HepG2 (cell line): ENCODE results near the gene COMP. TPM values are rescaled to one million over a fixed set of nuclear protein-coding genes. Genes with fewer than 3 reads are reported as not detected.
A peak's percentile ranks its signal among the peaks of the same experiment; 100 is the strongest.

Source experiments
- JDP2 ChIP-seq: sonication (generic); formaldehyde crosslinking; IDR thresholded peaks from 2 replicates; pipeline ENCODE4 v1.8.1; 2022; ENCODE audit warnings: missing genetic modification reagents, borderline replicate concordance
- MAF1 ChIP-seq: sonication (generic); formaldehyde crosslinking; IDR thresholded peaks from 2 replicates; pipeline ENCODE4 v1.5.0; 2020; ENCODE audit warnings: missing genetic modification reagents, borderline replicate concordance
- NCOR1 ChIP-seq: fragments of 200-600 bp; sonication (generic); IDR thresholded peaks from 2 replicates; pipeline ENCODE4 v1.7.0; 2017; ENCODE audit warnings: antibody characterized with exemption, low read length, borderline replicate concordance
- NFKBIZ ChIP-seq: IDR thresholded peaks from 2 replicates; pipeline ENCODE4 v1.6.1; 2018; ENCODE audit warnings: missing genetic modification reagents, missing compliant biosample characterization
- PRDM15 ChIP-seq: sonication (generic); formaldehyde crosslinking; IDR thresholded peaks from 2 replicates; pipeline ENCODE4 v1.4.0; 2020; ENCODE audit warnings: missing genetic modification reagents
- SP4 ChIP-seq: sonication (generic); formaldehyde crosslinking; IDR thresholded peaks from 2 replicates; pipeline ENCODE4 v1.8.1; 2023; ENCODE audit warnings: mild to moderate bottlenecking, missing genetic modification reagents
- SRY ChIP-seq: sonication (generic); formaldehyde crosslinking; IDR thresholded peaks from 2 replicates; pipeline ENCODE4 v1.8.0; 2022; ENCODE audit warnings: mild to moderate bottlenecking, missing genetic modification reagents
- TCF12 ChIP-seq, 2 experiments: fragments of 450-650 bp in 1 of 2; sonication (generic) in 1 of 2; formaldehyde crosslinking in 1 of 2; IDR thresholded peaks; 2 replicates each; pipeline versions ENCODE4 v1.6.1 to v1.8.0; 2017 to 2022; ENCODE audit warnings: antibody characterized with exemption in 1 of 2, mild to moderate bottlenecking in 1 of 2, missing genetic modification reagents in 1 of 2, moderate library complexity in 1 of 2
- ZC3H13 ChIP-seq: sonication (generic); formaldehyde crosslinking; IDR thresholded peaks from 2 replicates; pipeline ENCODE4 v1.8.1; 2023; ENCODE audit warnings: mild to moderate bottlenecking, missing genetic modification reagents, moderate library complexity
- ZNF263 ChIP-seq: sonication (generic); formaldehyde crosslinking; IDR thresholded peaks from 2 replicates; pipeline ENCODE4 v1.4.0; 2020; ENCODE audit warnings: missing genetic modification reagents
- ZNF629 ChIP-seq: sonication (generic); formaldehyde crosslinking; conservative IDR thresholded peaks from 2 replicates; pipeline ENCODE4 v1.5.0; 2020; ENCODE audit warnings: missing genetic modification reagents
- ZNF782 ChIP-seq: sonication (generic); formaldehyde crosslinking; IDR thresholded peaks from 2 replicates; pipeline ENCODE4 v1.4.0; 2020; ENCODE audit warnings: missing genetic modification reagents, mild to moderate bottlenecking, borderline replicate concordance
- ZSCAN25 ChIP-seq: sonication (generic); formaldehyde crosslinking; IDR thresholded peaks from 2 replicates; pipeline ENCODE4 v1.8.0; 2022; ENCODE audit warnings: mild to moderate bottlenecking, missing genetic modification reagents
- polyA plus RNA-seq, 8 experiments: library from polyadenylated mRNA; depleted of rRNA in 3 of 8; stranded (reverse) in 7 of 8; unstranded in 1 of 8; fragments of >200 nt; fragmentation: Illumina TruSeq in 4 of 8; extraction: Trizol in 4 of 8; gene quantifications; 2 replicates each; pipeline versions ENCODE4 v1.2.1 to v1.2.3, GENCODE V29; 2011 to 2016; ENCODE audit warnings: low read depth in 4 of 8, missing spikeins in 1 of 8, mixed read lengths in 1 of 8; ENCODE audit not compliant: insufficient read depth in 1 of 8
- total RNA-seq, 5 experiments: library from RNA; depleted of rRNA; stranded (reverse); fragments of >200 nt; fragmentation: Illumina TruSeq; extraction: Trizol; gene quantifications; 2 replicates each; pipeline ENCODE4 v1.2.3, GENCODE V29; 2016; ENCODE audit warnings: low read depth in 1 of 5
- TF ChIP-seq, protein P1 (sequence below): sonication (generic); formaldehyde crosslinking; IDR thresholded peaks from 2 replicates; pipeline ENCODE4 v1.4.0; 2020; ENCODE audit warnings: mild to moderate bottlenecking, missing genetic modification reagents
- TF ChIP-seq, protein P2 (sequence below): sonication (generic); formaldehyde crosslinking; IDR thresholded peaks from 2 replicates; pipeline ENCODE4 v1.9.0; 2021; ENCODE audit warnings: missing genetic modification reagents, mild to moderate bottlenecking, borderline replicate concordance

The COMP gene
- total and polyA plus RNA-seq, 2 of the 13 experiments (the other 11 are each of a cell fraction or from before 2014, with no cell fraction given): 0.04 to 0.13 TPM

DNA sequence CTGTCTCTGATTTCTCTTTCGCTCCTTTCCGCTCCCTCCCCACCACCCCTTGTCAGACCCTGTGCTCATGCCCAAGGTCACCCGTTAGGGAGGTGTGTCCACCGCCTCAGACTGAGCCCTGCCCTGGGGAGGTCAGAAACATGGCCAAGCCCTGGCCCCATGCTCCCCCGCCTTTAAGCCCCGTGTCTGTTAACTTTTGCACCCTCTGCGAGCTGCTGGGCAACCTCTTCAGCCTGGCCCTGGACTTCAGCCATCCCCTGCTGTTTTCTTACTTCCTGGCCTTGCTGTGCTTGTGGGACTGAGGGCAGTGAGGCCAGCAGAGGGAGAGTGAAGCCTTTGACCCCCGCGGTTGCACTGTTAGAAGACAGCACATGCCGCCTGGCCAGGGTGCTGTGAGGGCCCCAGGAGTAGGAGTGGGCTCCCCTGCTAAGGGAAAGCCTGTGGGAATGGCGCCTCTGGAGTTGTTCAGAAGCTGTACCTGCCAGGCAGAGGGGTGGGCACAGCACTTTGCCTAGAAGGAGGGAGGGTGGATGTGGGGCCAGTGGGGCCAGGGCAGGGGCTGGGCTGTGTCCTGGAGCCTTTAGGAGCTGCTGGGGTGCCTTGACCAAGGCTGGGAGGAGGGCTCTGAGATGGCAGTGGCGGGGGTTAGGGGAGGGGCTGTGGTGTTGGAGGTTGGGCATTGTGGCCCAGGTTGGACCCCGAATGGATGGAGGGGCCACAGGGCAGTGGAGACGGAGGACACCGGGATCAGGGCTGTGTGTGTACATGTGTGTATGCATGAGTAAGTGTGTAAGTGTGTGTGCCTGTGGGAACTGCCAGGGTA is 48.6 kb upstream of the COMP start (continued):
- TF ChIP-seq, protein P1, sequence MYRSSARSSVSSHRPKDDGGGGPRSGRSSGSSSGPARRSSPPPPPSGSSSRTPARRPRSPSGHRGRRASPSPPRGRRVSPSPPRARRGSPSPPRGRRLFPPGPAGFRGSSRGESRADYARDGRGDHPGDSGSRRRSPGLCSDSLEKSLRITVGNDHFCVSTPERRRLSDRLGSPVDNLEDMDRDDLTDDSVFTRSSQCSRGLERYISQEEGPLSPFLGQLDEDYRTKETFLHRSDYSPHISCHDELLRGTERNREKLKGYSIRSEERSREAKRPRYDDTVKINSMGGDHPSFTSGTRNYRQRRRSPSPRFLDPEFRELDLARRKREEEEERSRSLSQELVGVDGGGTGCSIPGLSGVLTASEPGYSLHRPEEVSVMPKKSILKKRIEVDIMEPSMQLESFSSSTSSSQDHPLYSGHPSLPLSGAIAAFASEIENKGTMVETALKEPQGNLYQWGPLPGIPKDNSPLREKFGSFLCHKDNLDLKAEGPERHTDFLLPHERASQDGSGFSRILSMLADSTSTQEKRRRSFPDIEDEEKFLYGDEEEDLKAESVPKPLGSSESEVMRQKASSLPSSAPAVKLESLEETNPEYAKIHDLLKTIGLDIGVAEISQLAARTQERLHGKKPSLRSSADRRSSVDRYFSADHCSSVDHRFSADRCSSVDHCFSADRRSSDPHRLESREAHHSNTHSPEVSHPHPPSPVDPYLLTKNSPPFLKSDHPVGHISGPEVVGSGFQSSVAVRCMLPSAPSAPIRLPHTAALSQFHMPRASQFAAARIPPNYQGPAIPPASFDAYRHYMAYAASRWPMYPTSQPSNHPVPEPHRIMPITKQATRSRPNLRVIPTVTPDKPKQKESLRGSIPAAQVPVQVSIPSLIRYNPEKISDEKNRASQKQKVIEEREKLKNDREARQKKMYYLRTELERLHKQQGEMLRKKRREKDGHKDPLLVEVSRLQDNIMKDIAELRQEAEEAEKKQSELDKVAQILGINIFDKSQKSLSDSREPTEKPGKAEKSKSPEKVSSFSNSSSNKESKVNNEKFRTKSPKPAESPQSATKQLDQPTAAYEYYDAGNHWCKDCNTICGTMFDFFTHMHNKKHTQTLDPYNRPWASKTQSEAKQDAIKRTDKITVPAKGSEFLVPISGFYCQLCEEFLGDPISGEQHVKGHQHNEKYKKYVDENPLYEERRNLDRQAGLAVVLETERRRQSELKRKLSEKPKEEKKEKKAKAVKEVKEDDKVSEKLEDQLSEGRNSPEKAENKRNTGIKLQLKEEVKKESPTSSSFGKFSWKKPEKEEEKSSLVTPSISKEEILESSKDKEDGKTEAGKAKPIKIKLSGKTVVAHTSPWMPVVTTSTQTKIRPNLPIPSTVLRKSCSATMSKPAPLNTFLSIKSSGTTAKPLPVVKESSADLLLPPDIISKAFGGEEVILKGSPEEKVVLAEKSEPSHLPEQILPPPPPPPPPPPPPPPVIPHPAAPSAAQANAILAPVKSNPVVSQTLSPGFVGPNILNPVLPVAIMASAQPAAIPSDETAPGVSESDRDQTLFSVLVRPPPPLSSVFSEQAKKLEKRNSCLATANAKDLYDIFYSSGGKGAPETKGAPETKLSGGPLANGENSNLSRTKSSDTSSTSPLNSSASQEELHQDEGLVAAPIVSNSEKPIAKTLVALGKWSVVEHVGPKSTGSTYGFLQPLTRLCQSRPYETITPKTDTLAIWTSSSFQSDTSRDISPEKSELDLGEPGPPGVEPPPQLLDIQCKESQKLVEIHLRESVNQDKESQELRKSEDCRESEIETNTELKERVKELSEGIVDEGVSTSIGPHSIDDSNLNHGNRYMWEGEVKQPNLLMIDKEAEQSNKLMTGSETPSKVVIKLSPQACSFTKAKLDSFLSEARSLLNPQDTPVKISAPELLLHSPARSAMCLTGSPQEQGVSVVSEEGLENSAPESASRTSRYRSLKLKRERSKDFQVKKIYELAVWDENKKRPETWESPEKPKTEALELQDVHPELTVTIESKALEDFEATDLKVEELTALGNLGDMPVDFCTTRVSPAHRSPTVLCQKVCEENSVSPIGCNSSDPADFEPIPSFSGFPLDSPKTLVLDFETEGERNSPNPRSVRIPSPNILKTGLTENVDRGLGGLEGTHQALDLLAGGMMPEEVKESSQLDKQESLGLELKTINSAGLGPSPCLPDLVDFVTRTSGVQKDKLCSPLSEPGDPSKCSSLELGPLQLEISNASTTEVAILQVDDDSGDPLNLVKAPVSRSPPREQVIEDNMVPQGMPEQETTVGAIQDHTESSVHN: no peak; the same call in 1 of the 2 replicates
- TF ChIP-seq ZNF629 (CRISPR knock-in tag): 0 out of 2 replicates have a peak, but pooled peaks have one; percentile 6
- no peak for TF ChIP-seq MAF1
- TF ChIP-seq NCOR1: peak; percentile 69; the same call in 1 of the 2 replicates
- peak; percentile 77 for TF ChIP-seq SP4
- no peak for TF ChIP-seq TCF12 (IDR thresholded peaks at IDR 0.05)
- TF ChIP-seq TCF12 (CRISPR knock-in tag; IDR thresholded peaks at IDR 0.05): no peak
- peak; percentile 80 for TF ChIP-seq ZNF263 (CRISPR knock-in tag)
- TF ChIP-seq JDP2 (CRISPR knock-in tag): no peak
- TF ChIP-seq PRDM15 (CRISPR knock-in tag): no peak
- TF ChIP-seq ZSCAN25 (CRISPR knock-in tag): peak; percentile 91
- TF ChIP-seq, protein P2, sequence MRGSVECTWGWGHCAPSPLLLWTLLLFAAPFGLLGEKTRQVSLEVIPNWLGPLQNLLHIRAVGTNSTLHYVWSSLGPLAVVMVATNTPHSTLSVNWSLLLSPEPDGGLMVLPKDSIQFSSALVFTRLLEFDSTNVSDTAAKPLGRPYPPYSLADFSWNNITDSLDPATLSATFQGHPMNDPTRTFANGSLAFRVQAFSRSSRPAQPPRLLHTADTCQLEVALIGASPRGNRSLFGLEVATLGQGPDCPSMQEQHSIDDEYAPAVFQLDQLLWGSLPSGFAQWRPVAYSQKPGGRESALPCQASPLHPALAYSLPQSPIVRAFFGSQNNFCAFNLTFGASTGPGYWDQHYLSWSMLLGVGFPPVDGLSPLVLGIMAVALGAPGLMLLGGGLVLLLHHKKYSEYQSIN (CRISPR knock-in tag): no peak
- TF ChIP-seq ZC3H13 (CRISPR knock-in tag): peak; percentile 61; the same call in 1 of the 2 replicates
- peak; percentile 86 for TF ChIP-seq SRY (CRISPR knock-in tag)
- 0 out of 2 replicates have a peak, but pooled peaks have one; percentile 31 for TF ChIP-seq NFKBIZ
- TF ChIP-seq ZNF782 (CRISPR knock-in tag): no peak
